GM12864 (cell line): ENCODE measurements around the gene FAAH2.

Experiments used
- DNase-seq: peaks from one replicate; pipeline ENCODE4 v3.0.0-alpha.2; 2011; ENCODE audit warnings: low read depth
- H3K4me3 ChIP-seq: 2 replicates; pipeline ENCODE4 v1.5.1; 2011; ENCODE audit warnings: mild to moderate bottlenecking, low read depth, low read length, control low read depth
- CTCF ChIP-seq: IDR thresholded peaks from 2 replicates; pipeline ENCODE4 v1.5.1; 2011; ENCODE audit warnings: low read depth, mild to moderate bottlenecking, moderate library complexity, low read length, control low read depth, inconsistent platforms; ENCODE audit errors: missing control alignments

Gene FAAH2

DNA sequence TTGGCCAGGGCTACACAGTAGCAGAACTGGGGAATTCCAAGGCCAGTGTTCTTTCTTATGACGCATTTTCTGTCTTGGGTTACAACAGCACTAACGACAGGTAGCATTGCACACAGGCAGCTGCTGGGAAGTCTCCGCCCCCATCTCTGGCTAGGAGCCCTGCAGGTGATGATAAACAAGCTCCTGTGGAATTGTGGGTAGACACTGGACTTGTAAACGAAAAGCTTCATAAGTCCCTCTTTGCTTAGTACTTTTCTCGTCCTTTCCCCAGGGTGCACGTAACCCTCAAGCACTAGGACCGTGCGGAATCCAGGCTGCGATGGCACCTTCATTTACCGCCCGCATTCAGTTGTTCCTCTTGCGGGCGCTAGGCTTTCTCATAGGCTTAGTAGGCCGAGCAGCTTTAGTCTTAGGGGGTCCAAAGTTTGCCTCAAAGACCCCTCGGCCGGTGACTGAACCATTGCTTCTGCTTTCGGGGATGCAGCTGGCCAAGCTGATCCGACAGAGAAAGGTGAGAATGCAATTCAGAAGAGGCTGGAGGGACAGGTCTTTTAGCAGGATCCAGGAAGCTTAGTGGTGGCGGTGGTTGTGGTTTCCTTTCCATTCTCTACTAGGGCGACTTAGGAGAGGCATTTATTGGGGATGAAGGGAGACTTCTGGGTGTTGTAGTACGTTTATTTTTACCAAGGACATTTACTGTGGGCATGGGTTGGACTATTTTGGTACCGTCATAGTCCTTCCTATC is at the start of gene FAAH2:
FAAH2 (plus strand) TSS at position 200 of the 745 bp plus-strand sequence; CDS start at position 320, 120 bp downstream.
- no peak for TF ChIP-seq CTCF
- peak; percentile 57 for DNase-seq
- H3K4me3 ChIP-seq: peak within 1 kb of the TSS; percentile 53

DNA sequence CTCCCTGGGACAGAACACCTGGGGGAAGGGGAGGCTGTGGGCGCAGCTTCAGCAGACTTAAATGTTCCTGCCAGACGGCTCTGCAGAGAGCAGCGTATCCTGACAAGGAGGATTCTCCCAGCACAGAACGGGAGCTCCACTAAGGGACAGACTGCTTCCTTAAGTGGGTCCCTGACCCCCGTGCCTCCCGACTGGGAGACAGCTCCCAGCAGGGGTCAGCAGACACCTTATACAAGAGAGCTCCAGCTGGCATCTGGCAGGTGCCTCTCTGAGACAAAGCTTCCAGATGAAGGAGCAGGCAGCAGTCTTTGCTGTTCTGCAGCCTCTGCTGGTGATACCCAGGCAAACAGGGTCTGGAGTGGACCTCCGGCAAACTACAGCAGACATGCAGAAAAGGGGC is 44.5 kb upstream of the FAAH2 start:
- no peak overlapping the region for H3K4me3 ChIP-seq
- no peak for DNase-seq
- no peak for TF ChIP-seq CTCF

GRCh38 chrX:57251965-57252364 is 34.5 kb upstream of the FAAH2 start:
- H3K4me3 ChIP-seq: no peak overlapping the region
- no peak for TF ChIP-seq CTCF
- no peak for DNase-seq

- TF ChIP-seq CTCF: no peak
- no peak overlapping the region for H3K4me3 ChIP-seq
- DNase-seq: no peak
Observed at GRCh38 chrX:57265126-57265525, 21.4 kb upstream of the FAAH2 start.

GRCh38 chrX:57266275-57266674 is 20.2 kb upstream of the FAAH2 start:
- no peak for DNase-seq
- TF ChIP-seq CTCF: no peak

DNA sequence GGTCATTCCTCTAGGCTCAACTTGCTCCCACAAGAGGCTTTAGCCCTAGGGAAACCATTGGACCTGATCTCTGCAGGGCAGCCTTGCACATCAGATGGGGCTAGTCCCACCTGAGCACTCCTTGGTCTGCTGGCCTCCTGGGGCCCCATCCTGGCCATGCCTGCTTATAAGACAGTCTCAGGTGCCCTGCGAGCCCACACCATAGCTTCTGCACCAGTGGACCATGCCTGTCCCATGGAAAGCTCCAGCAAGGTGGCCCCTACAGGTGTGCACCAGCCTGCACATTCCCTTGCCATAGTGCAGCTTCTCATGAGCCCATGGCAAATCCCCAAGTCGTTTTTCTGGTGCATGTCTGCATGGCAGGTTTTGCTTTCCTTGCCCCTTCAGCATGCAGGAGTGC is 19.6 kb upstream of the FAAH2 start:
- DNase-seq: no peak
- no peak for TF ChIP-seq CTCF
- H3K4me3 ChIP-seq: no peak overlapping the region

More at GRCh38 chrX:57266275-57266674, 20.2 kb upstream of the FAAH2 start:
- no peak overlapping the region for H3K4me3 ChIP-seq

DNA sequence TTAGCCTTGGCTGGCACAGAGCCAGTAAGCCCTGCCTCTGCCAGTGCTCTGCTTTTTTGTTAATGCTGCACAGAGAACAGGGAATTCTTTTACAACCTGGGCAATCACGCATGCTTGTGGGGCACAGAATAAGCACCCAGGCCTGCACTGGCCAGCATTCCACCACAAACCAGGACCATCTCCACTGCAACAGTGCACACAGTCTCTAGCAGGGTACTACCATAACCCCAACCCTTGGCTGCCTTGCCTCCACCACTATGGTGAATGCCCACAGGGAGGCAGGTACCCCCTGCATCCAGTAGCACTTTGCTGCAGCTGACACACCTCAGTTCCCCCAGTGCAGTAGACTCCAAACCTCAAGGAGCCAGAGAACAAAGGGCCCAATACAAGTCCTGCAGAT is 19.2 kb upstream of the FAAH2 start:
- DNase-seq: no peak
- no peak for TF ChIP-seq CTCF
- H3K4me3 ChIP-seq: no peak overlapping the region
